Mesendoderm (in vitro differentiated cells): Measurements from ENCODE around the gene FABP1.

Experiments used
- DNase-seq: peaks from one replicate; pipeline ENCODE4 v3.0.0; 2013
- H2AK5ac ChIP-seq: 2 replicates; pipeline ENCODE4 v1.6.1; 2013; ENCODE audit warnings: low read length, inconsistent platforms
- H2BK120ac ChIP-seq: 2 replicates; pipeline ENCODE4 v1.6.1; 2013; ENCODE audit warnings: low read depth, mild to moderate bottlenecking, low read length, moderate library complexity, mixed read lengths
- H2BK15ac ChIP-seq: replicated peaks from 2 replicates; pipeline ENCODE4 v1.6.1; 2013; ENCODE audit warnings: low read depth, mild to moderate bottlenecking, moderate library complexity
- H2BK5ac ChIP-seq: 2 replicates; pipeline ENCODE4 v1.6.1; 2013; ENCODE audit warnings: low read length, inconsistent platforms
- H3K18ac ChIP-seq: 2 replicates; pipeline ENCODE4 v1.6.1; 2013; ENCODE audit warnings: mild to moderate bottlenecking, low read length, mixed read lengths
- H3K23ac ChIP-seq: one replicate; pipeline ENCODE4 v1.6.1; 2013; ENCODE audit warnings: low read length
- H3K27ac ChIP-seq: 2 replicates; pipeline ENCODE4 v1.5.1; 2013; ENCODE audit warnings: low read depth, mild to moderate bottlenecking, inconsistent platforms, low read length, moderate library complexity
- H3K27me3 ChIP-seq: 2 replicates; pipeline ENCODE4 v1.6.1; 2013; ENCODE audit warnings: low read length, control low read depth, mild to moderate bottlenecking, inconsistent platforms; ENCODE audit not compliant: insufficient read depth, poor library complexity
- H3K36me3 ChIP-seq: 2 replicates; pipeline ENCODE4 v1.6.1; 2013; ENCODE audit warnings: low read length, inconsistent platforms; ENCODE audit not compliant: control insufficient read depth, insufficient read depth
- H3K4ac ChIP-seq: one replicate; pipeline ENCODE4 v1.6.1; 2013; ENCODE audit warnings: low read depth, mild to moderate bottlenecking, low read length, moderate library complexity
- H3K4me1 ChIP-seq: 2 replicates; pipeline ENCODE4 v1.6.1; 2013; ENCODE audit warnings: low read depth, low read length, inconsistent platforms; ENCODE audit not compliant: control insufficient read depth
- H3K4me2 ChIP-seq: 2 replicates; pipeline ENCODE4 v1.6.1; 2013; ENCODE audit warnings: low read length
- H3K4me3 ChIP-seq: 2 replicates; pipeline ENCODE4 v1.5.1; 2013; ENCODE audit warnings: mild to moderate bottlenecking, low read length
- H3K56ac ChIP-seq: one replicate; pipeline ENCODE4 v1.6.1; 2013; ENCODE audit warnings: low read length
- H3K79me1 ChIP-seq: 2 replicates; pipeline ENCODE4 v1.6.1; 2013; ENCODE audit warnings: low read length, inconsistent platforms
- H3K79me2 ChIP-seq: 2 replicates; pipeline ENCODE4 v1.6.1; 2013; ENCODE audit warnings: mild to moderate bottlenecking, low read length; ENCODE audit not compliant: control insufficient read depth, insufficient read depth
- H3K9ac ChIP-seq: 2 replicates; pipeline ENCODE4 v1.6.1; 2013; ENCODE audit warnings: low read length, inconsistent platforms
- H4K5ac ChIP-seq: one replicate; pipeline ENCODE4 v1.6.1; 2013; ENCODE audit warnings: low read length
- H4K8ac ChIP-seq: one replicate; pipeline ENCODE4 v1.6.1; 2013; ENCODE audit warnings: low read depth, mild to moderate bottlenecking, control low read depth, low read length, moderate library complexity
- WGBS: extraction: QIAGEN DNeasy Blood & Tissue Kit; methylation state at CpG from one replicate; pipeline ENCODE4 v1.1.7; 2013; ENCODE audit warnings: low lambda C conversion rate, missing lambda C conversion rate; ENCODE audit not compliant: insufficient coverage; ENCODE audit errors: extremely low coverage; 5-methylcytosine and 5-hydroxymethylcytosine counted together

The FABP1 gene

GRCh38 chr2:88123975-88124917 is 3.6 kb downstream of the FABP1 start:
- no peaks in the 10 kb centered on the region for H3K79me2 ChIP-seq
- no peak overlapping the region for H2AK5ac ChIP-seq
- H3K4me2 ChIP-seq: no peak overlapping the region
- no peak overlapping the region for H3K4ac ChIP-seq
- H3K4me1 ChIP-seq: no peaks in the 10 kb centered on the region
- no peaks in the 10 kb centered on the region for H3K27me3 ChIP-seq
- H3K27ac ChIP-seq: no peak overlapping the region
- H4K5ac ChIP-seq: no peak overlapping the region
- no peaks in the 10 kb centered on the region for H3K36me3 ChIP-seq
- H3K4me3 ChIP-seq: no peak overlapping the region
- no peak overlapping the region for H3K56ac ChIP-seq
- no peak overlapping the region for H4K8ac ChIP-seq
- H3K23ac ChIP-seq: no peak overlapping the region
- H2BK5ac ChIP-seq: no peak overlapping the region
- DNase-seq: no peak
- no CpG with 5 or more reads among the region's 9 CpGs for WGBS
- no peak overlapping the region for H2BK15ac ChIP-seq
- H3K79me1 ChIP-seq: no peaks in the 10 kb centered on the region
- no peak overlapping the region for H3K9ac ChIP-seq
- H2BK120ac ChIP-seq: no peak overlapping the region
- H3K18ac ChIP-seq: no peak overlapping the region

GRCh38 chr2:88123164-88123974 is 4.5 kb downstream of the FABP1 start:
- H3K4ac ChIP-seq: no peak overlapping the region
- no peak overlapping the region for H2AK5ac ChIP-seq
- no peak for DNase-seq
- no peaks in the 10 kb centered on the region for H3K36me3 ChIP-seq
- H3K79me2 ChIP-seq: no peaks in the 10 kb centered on the region
- no peak overlapping the region for H2BK120ac ChIP-seq
- no peak overlapping the region for H4K8ac ChIP-seq
- no peak overlapping the region for H3K4me2 ChIP-seq
- no peak overlapping the region for H3K18ac ChIP-seq
- no peak overlapping the region for H4K5ac ChIP-seq
- no peaks in the 10 kb centered on the region for H3K79me1 ChIP-seq
- H2BK15ac ChIP-seq: no peak overlapping the region
- no peak overlapping the region for H3K4me3 ChIP-seq
- no peak overlapping the region for H2BK5ac ChIP-seq
- no peaks in the 10 kb centered on the region for H3K4me1 ChIP-seq
- WGBS: no CpG with 5 or more reads among the region's 5 CpGs
- no peak overlapping the region for H3K56ac ChIP-seq
- H3K9ac ChIP-seq: no peak overlapping the region
- no peak overlapping the region for H3K23ac ChIP-seq
- H3K27me3 ChIP-seq: no peaks in the 10 kb centered on the region
- no peak overlapping the region for H3K27ac ChIP-seq

GRCh38 chr2:88122141-88122884 is 5.5 kb downstream of the FABP1 start:
- no peaks in the 10 kb centered on the region for H3K27me3 ChIP-seq
- H3K4me3 ChIP-seq: no peak overlapping the region
- H4K8ac ChIP-seq: no peak overlapping the region
- DNase-seq: no peak
- no peak overlapping the region for H3K18ac ChIP-seq
- no peak overlapping the region for H2BK15ac ChIP-seq
- H2BK5ac ChIP-seq: no peak overlapping the region
- H2BK120ac ChIP-seq: no peak overlapping the region
- no peak overlapping the region for H4K5ac ChIP-seq
- no peaks in the 10 kb centered on the region for H3K79me2 ChIP-seq
- no peak overlapping the region for H2AK5ac ChIP-seq
- no peak overlapping the region for H3K4ac ChIP-seq
- WGBS: no CpG with 5 or more reads among the region's 8 CpGs
- no peak overlapping the region for H3K4me2 ChIP-seq
- H3K9ac ChIP-seq: no peak overlapping the region
- H3K23ac ChIP-seq: no peak overlapping the region
- no peak overlapping the region for H3K27ac ChIP-seq
- no peaks in the 10 kb centered on the region for H3K4me1 ChIP-seq
- H3K56ac ChIP-seq: no peak overlapping the region
- H3K79me1 ChIP-seq: no peaks in the 10 kb centered on the region
- H3K36me3 ChIP-seq: no peaks in the 10 kb centered on the region

GRCh38 chr2:88121678-88122077 is 6.2 kb downstream of the FABP1 start:
- H2BK120ac ChIP-seq: no peak overlapping the region
- DNase-seq: no peak
- H3K4me3 ChIP-seq: no peak overlapping the region
- H3K27ac ChIP-seq: no peak overlapping the region
- no peak overlapping the region for H2AK5ac ChIP-seq
- no peak overlapping the region for H3K4ac ChIP-seq
- no peaks in the 10 kb centered on the region for H3K79me1 ChIP-seq
- H3K36me3 ChIP-seq: no peaks in the 10 kb centered on the region
- no peak overlapping the region for H3K4me2 ChIP-seq
- H3K27me3 ChIP-seq: no peaks in the 10 kb centered on the region
- no peak overlapping the region for H3K9ac ChIP-seq
- H4K8ac ChIP-seq: no peak overlapping the region
- no peak overlapping the region for H4K5ac ChIP-seq
- no peak overlapping the region for H3K56ac ChIP-seq
- H3K79me2 ChIP-seq: no peaks in the 10 kb centered on the region
- H3K18ac ChIP-seq: no peak overlapping the region
- H2BK15ac ChIP-seq: no peak overlapping the region
- WGBS: no CpG with 5 or more reads among the region's 4 CpGs
- H2BK5ac ChIP-seq: no peak overlapping the region
- H3K23ac ChIP-seq: no peak overlapping the region
- no peaks in the 10 kb centered on the region for H3K4me1 ChIP-seq

GRCh38 chr2:88117973-88118372 is 9.9 kb downstream of the FABP1 start:
- no peak overlapping the region for H2AK5ac ChIP-seq
- no peak overlapping the region for H3K9ac ChIP-seq
- no peaks in the 10 kb centered on the region for H3K79me2 ChIP-seq
- no peak overlapping the region for H3K27ac ChIP-seq
- H2BK5ac ChIP-seq: no peak overlapping the region
- H3K56ac ChIP-seq: no peak overlapping the region
- no peak overlapping the region for H3K4me3 ChIP-seq
- no CpG with 5 or more reads among the region's 4 CpGs for WGBS
- H2BK120ac ChIP-seq: no peak overlapping the region
- no peak overlapping the region for H4K5ac ChIP-seq
- no peak overlapping the region for H3K4ac ChIP-seq
- no peak overlapping the region for H2BK15ac ChIP-seq
- no peaks in the 10 kb centered on the region for H3K36me3 ChIP-seq
- no peak overlapping the region for H3K18ac ChIP-seq
- H3K79me1 ChIP-seq: no peaks in the 10 kb centered on the region
- no peak overlapping the region for H4K8ac ChIP-seq
- no peak overlapping the region for H3K23ac ChIP-seq
- H3K4me1 ChIP-seq: no peaks in the 10 kb centered on the region
- no peak for DNase-seq
- H3K4me2 ChIP-seq: no peak overlapping the region
- no peaks in the 10 kb centered on the region for H3K27me3 ChIP-seq
